ENCODE measurements around the gene ARHGEF12.

The ARHGEF12 gene

GRCh38 chr11:120316880-120317688, 19.1 kb upstream of the ARHGEF12 start:
- TF ChIP-seq, protein P1, sequence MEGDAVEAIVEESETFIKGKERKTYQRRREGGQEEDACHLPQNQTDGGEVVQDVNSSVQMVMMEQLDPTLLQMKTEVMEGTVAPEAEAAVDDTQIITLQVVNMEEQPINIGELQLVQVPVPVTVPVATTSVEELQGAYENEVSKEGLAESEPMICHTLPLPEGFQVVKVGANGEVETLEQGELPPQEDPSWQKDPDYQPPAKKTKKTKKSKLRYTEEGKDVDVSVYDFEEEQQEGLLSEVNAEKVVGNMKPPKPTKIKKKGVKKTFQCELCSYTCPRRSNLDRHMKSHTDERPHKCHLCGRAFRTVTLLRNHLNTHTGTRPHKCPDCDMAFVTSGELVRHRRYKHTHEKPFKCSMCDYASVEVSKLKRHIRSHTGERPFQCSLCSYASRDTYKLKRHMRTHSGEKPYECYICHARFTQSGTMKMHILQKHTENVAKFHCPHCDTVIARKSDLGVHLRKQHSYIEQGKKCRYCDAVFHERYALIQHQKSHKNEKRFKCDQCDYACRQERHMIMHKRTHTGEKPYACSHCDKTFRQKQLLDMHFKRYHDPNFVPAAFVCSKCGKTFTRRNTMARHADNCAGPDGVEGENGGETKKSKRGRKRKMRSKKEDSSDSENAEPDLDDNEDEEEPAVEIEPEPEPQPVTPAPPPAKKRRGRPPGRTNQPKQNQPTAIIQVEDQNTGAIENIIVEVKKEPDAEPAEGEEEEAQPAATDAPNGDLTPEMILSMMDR (IDR thresholded peaks at IDR 0.05; ENCODE audit: insufficient read depth, low read depth, low read length, missing control alignments), result no peak
- DNase-seq (ENCODE audit: low read depth), result peak; percentile 98
- H3K4me3 ChIP-seq (ENCODE audit: low read length), result peak overlapping the region; percentile 40

GRCh38 chr11:120317689-120318480, 18.3 kb upstream of the ARHGEF12 start:
- DNase-seq (ENCODE audit: low read depth), result no peak
- TF ChIP-seq, protein P1 (IDR thresholded peaks at IDR 0.05; ENCODE audit: insufficient read depth, low read depth, low read length, missing control alignments), result no peak
- peak overlapping the region; percentile 40 for H3K4me3 ChIP-seq (ENCODE audit: low read length)

GRCh38 chr11:120318906-120319305, 17.3 kb upstream of the ARHGEF12 start:
- no peak overlapping the region for H3K4me3 ChIP-seq (ENCODE audit: low read length)
- DNase-seq (ENCODE audit: low read depth), result no peak
- TF ChIP-seq, protein P1 (IDR thresholded peaks at IDR 0.05; ENCODE audit: insufficient read depth, low read depth, low read length, missing control alignments), result no peak

- peak within 1 kb of the TSS; percentile 54 for H3K4me3 ChIP-seq (ENCODE audit: low read length)
- TF ChIP-seq, protein P1 (IDR thresholded peaks at IDR 0.05; ENCODE audit: insufficient read depth, low read depth, low read length, missing control alignments), result no peak
- peak; percentile 53 for DNase-seq (ENCODE audit: low read depth)
These were observed 11.0 kb upstream of the ARHGEF12 start, which contains the start of gene TLCD5 for GRCh38 chr11:120324932-120325810. TLCD5 (plus strand) TSS chr11:120325299; CDS start chr11:120327442, 2,143 bp downstream.

DNA sequence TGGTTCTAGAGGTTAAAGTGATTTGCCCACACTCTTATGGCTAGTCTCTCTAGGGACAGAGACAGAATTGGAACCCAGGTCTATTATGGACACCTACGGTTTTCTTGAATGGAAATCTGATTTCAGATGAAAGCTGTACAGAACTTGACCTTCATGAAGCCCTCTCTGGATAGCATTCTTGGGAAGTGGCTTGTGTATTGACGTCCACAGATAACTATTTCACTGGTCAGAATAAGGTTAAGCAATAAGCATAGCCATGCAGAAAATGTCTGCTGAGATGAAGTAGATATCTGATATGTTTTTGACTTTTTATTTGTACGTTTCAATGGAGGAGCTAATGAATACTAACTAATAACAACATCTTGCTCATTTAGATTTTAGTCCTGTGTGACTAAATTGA, 10.0 kb upstream of the ARHGEF12 start:
- TF ChIP-seq, protein P1 (IDR thresholded peaks at IDR 0.05; ENCODE audit: insufficient read depth, low read depth, low read length, missing control alignments), result no peak
- DNase-seq (ENCODE audit: low read depth), result no peak
- peak overlapping the region; percentile 54 for H3K4me3 ChIP-seq (ENCODE audit: low read length)

GRCh38 chr11:120326845-120327281, 9.3 kb upstream of the ARHGEF12 start:
- no peak for DNase-seq (ENCODE audit: low read depth)
- no peak overlapping the region for H3K4me3 ChIP-seq (ENCODE audit: low read length)
- TF ChIP-seq, protein P1 (IDR thresholded peaks at IDR 0.05; ENCODE audit: insufficient read depth, low read depth, low read length, missing control alignments), result no peak
